DMS53 (cell line): ENCODE results near the gene LIN7A.

Experiments used
- DNase-seq: peaks from one replicate; lab custom pipeline; 2025; lab: John Stamatoyannopoulos, UW

The LIN7A gene

GRCh38 chr12:80937391-80938238, at the start of gene LIN7A:
LIN7A (minus strand) TSS chr12:80937934; CDS start chr12:80937722, 212 bp downstream.
- peak; percentile 79 for DNase-seq

GRCh38 chr12:80986224-80986623, 48.5 kb upstream of the LIN7A start:
- no peak for DNase-seq

DNA sequence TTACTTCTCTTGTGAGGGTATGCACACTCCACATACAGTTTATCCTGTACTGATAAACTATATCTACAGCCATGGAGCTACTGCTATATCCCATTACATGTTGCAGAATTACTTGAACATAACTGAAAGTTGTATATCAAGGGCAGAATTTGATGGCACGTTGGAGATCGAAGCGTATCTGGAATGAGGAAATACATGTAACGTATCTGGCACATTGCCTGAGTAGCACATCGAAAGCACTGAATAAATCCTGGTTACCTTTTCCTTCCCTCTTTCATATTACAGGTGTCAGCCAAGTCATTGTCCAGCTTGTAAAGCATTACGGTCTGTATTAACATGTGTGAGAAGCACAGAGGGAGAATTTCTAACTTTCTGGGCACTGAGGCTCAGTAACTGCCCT, 42.1 kb upstream of the LIN7A start:
- DNase-seq, result peak; percentile 66

DNA sequence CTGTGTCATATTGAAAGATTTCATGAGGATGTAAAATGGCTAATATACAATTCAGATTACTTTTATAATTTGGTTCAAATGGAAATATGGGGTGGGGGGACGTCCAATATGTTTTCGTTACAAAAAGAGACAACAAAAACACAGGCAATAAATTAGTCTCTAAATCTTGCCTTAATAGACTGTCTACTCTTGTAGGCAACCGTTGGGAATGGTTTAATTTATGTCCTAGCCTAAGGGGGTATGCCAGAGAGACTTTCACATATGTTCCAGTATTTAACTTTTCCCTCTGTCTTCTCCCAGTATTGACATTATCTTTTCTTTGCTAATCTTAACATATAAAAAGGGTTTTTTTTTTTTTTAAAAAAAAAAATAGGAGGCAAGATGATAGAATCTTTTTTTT, 41.5 kb upstream of the LIN7A start:
- no peak for DNase-seq

- DNase-seq, result no peak
Measured at GRCh38 chr12:80977346-80977745, 39.6 kb upstream of the LIN7A start.

DNA sequence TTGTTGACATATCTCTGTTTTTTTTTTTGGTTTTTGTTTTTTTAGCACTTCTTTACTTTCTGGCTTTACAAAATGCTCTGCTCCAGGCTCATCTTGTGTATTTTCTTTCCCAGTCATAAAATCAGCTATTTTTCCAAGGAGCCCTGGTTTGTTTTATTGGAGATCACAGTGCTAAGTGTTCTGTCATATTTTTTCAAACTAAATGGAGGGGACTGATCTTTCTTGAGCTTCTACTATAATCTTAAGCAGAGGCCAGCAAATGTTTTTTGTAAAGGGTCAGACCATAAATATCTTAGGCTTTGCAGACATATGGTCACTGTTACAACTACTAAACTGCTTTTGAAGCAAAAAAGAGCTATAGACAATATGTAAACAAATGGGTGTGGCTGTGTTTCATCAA, 30.6 kb upstream of the LIN7A start:
- no peak for DNase-seq

GRCh38 chr12:80967565-80967964, 29.8 kb upstream of the LIN7A start:
- no peak for DNase-seq

DNA sequence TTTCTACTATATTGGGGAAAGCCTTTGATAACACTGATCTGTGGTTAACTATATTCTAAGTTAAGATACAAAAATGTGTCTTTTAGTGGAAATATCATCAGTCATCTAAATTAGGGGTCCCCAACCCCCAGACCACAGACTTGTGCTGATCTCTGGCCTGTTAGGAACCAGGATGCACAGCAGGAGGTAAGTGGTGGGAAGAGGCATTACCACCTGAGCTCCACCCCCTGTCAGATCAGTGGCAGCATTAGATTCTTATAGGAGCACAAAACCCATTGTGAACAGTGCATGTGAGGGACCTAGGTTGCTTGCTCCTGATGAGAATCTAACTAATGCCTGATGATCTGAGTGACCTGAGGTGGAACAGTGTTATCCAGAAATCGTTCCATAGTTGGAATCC, 28.3 kb upstream of the LIN7A start:
- DNase-seq, result no peak

GRCh38 chr12:80958162-80958561, 20.4 kb upstream of the LIN7A start:
- DNase-seq, result no peak

GRCh38 chr12:80954857-80955520, 17.3 kb upstream of the LIN7A start:
- DNase-seq, result no peak

- DNase-seq, result no peak
Measured at GRCh38 chr12:80952443-80952842, 14.7 kb upstream of the LIN7A start.

DNA sequence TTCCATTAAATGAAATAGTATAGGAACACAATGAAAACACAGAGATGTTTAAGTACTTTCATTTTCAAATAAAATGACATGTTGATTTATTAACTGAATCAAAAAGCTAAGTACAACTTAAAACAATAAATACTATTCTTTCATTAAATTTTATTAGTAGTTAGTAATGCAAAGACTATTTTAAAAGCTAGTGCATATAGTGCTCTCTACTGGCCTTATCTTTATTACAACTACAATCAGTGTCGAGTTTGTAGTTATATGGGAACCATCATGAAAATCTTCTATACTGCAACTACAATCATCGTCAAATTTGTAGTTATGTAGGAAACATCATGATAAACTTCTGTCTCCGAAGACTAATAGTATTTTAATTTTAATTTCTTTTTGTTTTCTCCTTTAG, 8.9 kb upstream of the LIN7A start:
- peak; percentile 43 for DNase-seq

DNA sequence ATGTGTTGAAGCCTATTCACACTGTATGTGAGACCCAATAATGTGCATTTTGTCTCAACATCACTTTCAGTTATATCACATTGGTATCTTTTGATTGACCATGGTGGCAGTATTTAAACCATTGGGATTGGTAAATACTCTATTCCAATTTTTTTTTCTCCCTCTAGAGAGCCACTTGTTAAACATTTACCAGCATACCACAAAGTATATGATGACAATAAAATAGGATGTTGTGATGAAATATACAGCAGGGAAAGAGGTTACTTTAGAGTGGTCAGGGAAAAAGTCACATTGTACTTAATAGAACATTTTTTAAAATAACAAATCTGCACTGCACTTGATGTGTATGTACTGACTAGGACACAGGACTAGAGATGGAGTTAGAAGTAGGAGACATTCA, 5.6 kb upstream of the LIN7A start:
- DNase-seq, result peak; percentile 49

- DNase-seq, result peak; percentile 25
Measured at GRCh38 chr12:80941916-80942315, 4.2 kb upstream of the LIN7A start.

- DNase-seq, result peak; percentile 27
Measured at GRCh38 chr12:80939231-80939950, 1.7 kb upstream of the LIN7A start.

GRCh38 chr12:80938397-80938796, 663 bp upstream of the LIN7A start:
- DNase-seq, result no peak

DNA sequence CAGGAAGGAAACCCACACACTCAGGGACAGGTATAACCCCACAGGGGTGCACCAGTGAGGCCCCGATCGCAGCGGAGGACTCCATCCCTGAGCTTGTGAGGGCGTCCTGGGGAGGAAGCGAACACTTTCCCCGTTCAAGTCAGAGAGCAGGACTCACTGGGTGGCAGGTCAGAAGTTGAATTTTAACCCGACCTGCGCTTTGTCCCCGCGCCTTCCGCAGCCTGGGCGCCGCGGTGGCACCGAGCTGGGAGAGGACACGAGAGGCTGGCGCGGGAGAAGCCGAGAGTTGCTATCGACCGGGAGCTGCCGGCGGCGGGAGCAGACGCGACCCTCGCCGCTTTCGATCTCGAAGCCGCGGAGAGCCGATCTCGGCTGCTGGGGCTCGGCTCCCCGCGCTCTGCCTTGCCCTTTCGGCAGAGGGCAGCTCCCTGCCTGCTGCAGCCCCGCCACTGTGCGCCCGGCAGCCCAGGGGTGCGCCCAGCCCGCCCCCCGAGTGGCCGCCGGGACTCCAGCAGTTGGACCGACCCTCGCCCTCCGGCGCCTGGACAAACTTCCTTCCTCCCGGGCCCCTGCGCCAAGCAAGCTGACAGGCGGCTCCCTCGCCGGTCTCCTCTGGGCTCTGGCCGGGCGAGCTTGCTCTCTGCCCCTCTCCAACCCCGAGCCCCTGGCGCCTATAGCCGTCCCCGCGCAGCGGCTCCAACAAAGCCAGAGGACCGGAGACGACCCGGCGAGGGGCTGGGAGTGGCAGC, 918 bp downstream of the LIN7A start:
- peak; percentile 88 for DNase-seq

- no peak for DNase-seq
Measured at GRCh38 chr12:80936353-80936641, 1.4 kb downstream of the LIN7A start.

DNA sequence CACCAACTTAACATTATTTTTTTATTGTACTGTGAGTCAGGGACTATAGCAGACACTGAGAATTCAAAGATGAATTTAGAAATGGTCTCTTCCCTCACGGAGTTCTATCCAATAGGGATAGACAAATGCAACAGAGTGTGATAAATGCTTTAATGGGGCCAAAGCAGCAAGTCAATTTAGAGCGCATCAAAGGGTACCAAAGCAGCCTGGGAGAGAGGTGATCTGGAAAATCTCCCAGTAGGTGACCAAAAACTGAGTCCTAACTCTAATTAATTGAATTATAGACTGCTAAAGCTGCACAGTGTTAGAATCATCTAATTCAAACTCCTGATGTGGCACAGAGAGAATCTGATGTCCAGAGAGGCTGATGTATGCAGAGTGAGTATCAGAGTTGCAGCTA, 2.6 kb downstream of the LIN7A start:
- DNase-seq, result no peak

DNA sequence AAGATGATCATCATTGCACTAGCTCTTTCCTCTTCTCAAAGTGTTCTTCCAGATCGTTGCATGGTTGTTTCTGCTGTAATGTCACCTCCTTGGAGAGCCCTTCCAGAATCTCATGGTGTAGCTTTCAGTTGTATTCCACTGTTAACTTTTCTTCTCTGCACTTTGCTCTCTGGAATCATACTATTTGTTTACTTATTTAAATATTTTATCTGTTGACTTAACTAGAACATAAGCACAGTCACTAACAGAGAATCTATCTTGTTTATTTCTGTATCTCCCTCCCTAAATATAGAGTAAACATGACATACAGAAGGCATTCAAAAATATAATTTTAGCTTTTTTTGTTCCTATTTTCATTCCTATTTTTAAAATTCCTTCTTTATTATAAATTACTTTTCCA, 11.8 kb downstream of the LIN7A start:
- DNase-seq, result no peak

DNA sequence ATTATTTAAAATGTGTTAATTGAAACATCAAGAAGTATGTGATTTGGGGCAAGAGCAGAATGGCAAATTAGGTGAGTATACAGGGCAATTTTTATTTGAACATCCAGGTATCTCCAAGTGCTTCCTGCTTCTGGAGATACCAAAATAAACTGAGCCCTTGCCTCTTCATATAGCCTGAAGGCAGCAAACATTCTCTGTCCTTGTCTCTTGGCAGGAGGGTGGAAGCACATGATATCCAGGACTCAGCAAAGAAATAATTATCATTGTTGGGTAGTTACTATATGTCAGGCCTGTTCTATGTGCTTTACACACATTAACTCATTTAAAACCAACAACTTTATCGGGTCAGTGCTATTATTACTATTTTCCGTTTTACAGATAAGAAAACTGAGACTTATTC, 12.5 kb downstream of the LIN7A start:
- no peak for DNase-seq

- DNase-seq, result no peak
Measured at GRCh38 chr12:80924437-80924836, 13.3 kb downstream of the LIN7A start.
